Activated T-helper 17 cell treated with anti-CD3 and anti-CD28 coated beads, Interleukin-2, amount 50 U/mL, for 72 hours (primary cell): Measurements from ENCODE around the gene TULP1. TPM values are rescaled to one million over a fixed set of nuclear protein-coding genes. Genes with fewer than 3 reads are reported as not detected.

Experiments
- ATAC-seq: fragments of 150-1000 bp; cut with Tn5 transposase; replicated peaks from 2 replicates; pipeline ENCODE4 v1.10.0; 2021; ENCODE audit warnings: mild to moderate bottlenecking, moderate library complexity
- H3K27ac Mint-ChIP-seq: one replicate; pipeline ENCODE4 v1.8.0; 2022; ENCODE audit warnings: mixed read lengths
- H3K27me3 Mint-ChIP-seq: one replicate; pipeline ENCODE4 v1.8.0; 2022; ENCODE audit warnings: mixed read lengths
- H3K36me3 Mint-ChIP-seq: one replicate; pipeline ENCODE4 v1.8.0; 2022; ENCODE audit warnings: low read depth, mild to moderate bottlenecking, mixed read lengths
- H3K4me1 Mint-ChIP-seq: one replicate; pipeline ENCODE4 v1.8.0; 2022; ENCODE audit warnings: mixed read lengths
- H3K4me3 Mint-ChIP-seq: one replicate; pipeline ENCODE4 v1.8.0; 2022; ENCODE audit warnings: mild to moderate bottlenecking, mixed read lengths
- H3K9me3 Mint-ChIP-seq: one replicate; pipeline ENCODE4 v1.8.0; 2022; ENCODE audit warnings: mixed read lengths
- total RNA-seq, 2 donors: library from RNA; stranded (reverse); gene quantifications; one replicate each; pipeline ENCODE4 v1.2.3, GENCODE V29; 2022

Gene TULP1
- total RNA-seq, 2 donors from 2014 or later = not detected

DNA sequence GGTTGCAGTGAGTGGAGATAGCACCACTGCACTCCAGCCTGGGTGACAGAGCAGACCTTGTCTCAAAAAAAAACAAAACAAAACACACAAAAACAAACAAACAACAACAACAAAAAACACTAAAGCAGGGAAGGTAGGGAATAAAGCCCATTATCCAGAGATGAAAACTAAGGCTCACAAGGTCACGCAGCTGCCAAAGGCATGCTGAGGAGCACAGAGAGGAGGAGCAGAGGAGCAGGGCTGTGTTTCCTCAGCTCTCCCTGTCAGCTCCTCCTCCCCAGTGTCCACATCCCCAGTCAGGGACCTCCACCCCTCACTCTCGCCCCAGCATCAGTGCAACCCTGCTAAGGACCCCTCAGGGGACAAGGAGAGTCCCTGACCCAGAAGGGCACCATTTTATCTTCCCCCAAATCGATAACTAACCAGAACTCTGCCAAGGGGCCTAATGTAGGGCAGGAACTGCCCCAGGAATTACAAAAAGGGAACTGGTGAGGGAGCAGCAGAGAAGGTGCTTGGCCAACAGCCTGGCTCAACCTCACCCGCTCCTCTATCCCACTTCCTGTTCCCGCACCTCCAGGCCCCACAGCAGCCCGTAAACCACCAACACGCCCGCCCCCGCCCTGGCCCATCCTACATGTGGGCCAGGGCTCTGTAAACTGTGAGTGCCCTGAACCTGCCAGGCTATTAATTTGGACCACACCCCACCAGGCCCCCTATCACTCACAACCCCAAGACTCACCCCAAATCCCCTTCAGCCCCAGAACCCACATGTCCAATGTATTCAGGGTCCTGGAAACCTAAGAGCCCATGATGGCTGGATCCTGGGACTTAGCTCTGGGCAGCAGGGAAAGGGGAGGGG is 24.8 kb downstream of the TULP1 start:
- Mint-ChIP-seq H3K9me3 (no peaks in the 10 kb centered on the region), H3K27ac (peak overlapping the region; percentile 85), H3K27me3 (no peaks in the 10 kb centered on the region), H3K36me3 (no peaks in the 10 kb centered on the region), H3K4me1 (peaks cover 6% of the 10 kb centered on the region), H3K4me3 (no peak overlapping the region)
- ATAC-seq = no peak

DNA sequence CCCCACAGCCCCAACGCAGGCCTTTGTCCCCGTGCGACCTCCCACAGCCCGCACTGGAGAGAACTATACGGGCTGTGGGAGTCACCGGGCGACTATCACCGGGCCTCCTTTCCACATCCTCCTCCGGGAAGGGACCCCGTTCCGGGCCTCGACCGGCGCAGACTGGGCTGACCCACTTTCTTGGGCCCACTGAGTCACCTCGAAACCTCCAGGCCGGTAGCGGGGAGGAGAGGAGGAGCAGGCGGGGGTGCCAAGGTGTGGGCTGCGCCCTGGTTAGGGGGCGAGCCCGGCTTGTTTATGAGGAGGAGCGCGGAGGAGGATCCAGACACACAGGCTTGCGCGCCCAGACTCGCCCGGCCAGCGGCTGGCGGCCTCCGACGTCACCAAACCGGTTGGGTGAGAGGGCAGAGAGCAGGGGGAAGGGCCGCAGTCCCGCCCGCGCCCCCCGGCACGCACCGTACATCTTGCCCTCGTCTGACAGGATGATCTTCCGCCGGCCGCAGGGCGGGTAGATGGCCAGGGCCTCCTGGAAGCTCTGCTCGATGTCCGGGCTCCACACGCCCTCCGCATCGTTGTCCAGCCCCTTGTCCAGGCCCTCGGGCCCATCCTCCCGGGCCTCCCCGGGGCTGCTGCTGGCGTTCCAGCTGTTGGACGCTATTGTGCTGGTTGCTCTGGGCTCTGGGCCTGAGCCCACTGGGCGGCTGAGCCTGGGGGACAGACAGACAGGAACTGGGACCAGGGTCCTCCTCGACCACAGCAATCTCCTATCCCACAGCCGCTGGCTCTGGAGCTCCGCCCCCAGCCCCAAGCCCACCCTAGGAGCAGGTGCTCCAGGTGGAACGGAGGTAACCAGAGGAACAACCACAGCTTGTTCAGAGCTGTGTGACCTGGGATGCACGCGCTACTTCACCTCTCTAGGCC is 26.4 kb downstream of the TULP1 start:
- peak; percentile 35 for ATAC-seq
- Mint-ChIP-seq H3K4me3 (no peak overlapping the region), H3K27me3 (no peaks in the 10 kb centered on the region), H3K4me1 (peaks cover 6% of the 10 kb centered on the region), H3K36me3 (no peaks in the 10 kb centered on the region), H3K9me3 (no peaks in the 10 kb centered on the region), H3K27ac (no peak overlapping the region)

DNA sequence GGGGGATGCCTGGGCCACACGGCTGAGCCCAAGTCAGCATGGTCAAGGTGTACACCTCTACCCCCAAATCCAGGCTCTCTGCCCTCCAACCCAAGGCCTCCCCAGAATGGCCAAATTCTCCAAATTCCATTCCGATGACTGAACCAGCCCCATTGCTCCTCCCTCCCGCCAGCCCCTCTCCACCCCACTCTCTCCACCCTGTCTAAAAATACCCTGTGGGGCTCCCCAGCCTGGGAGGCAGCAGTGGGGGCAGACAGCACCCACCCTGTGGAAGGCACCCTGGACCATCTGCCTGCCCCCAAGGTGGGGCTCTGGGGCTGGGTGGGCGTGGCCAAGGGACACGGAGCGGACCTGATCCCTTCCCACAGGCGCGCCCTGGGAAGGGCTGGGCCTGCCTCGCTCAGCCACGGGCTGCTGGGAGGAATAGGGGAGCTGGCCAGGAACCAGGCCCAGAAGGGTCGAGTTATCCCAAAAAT is 27.3 kb downstream of the TULP1 start:
- Mint-ChIP-seq H3K9me3 (no peaks in the 10 kb centered on the region), H3K27me3 (no peaks in the 10 kb centered on the region), H3K27ac (no peak overlapping the region)

DNA sequence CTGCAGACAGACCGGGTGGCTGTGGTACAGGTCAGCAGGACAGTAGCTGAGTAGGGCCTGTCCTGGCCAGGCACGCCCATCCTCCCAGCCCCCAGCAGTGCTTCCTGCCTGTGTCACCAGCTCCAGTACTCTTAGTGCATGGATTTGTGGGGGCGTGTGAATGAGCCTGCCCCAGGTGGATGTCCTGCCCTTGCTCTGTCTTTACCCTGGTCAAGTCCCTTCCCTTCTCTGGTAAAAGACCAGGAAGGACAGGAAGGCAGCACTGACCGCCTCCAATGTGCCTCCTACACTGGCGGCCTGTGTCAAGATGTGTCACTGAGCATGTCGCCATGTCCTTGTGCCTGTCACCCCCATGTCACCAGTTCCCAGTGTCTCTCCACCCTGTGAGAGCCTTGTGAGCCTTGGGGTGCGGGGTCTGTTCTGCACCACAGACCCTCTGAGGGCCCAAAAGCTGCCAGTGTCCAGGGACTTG is 27.7 kb downstream of the TULP1 start:
- no peak for ATAC-seq
- no peaks in the 10 kb centered on the region for H3K36me3 Mint-ChIP-seq
- no peak overlapping the region for H3K4me3 Mint-ChIP-seq

More for the DNA sequence above, 27.3 kb downstream of the TULP1 start:
- Mint-ChIP-seq H3K36me3 (no peaks in the 10 kb centered on the region), H3K4me3 (no peak overlapping the region), H3K4me1 (peaks cover 6% of the 10 kb centered on the region)
- no peak for ATAC-seq

DNA sequence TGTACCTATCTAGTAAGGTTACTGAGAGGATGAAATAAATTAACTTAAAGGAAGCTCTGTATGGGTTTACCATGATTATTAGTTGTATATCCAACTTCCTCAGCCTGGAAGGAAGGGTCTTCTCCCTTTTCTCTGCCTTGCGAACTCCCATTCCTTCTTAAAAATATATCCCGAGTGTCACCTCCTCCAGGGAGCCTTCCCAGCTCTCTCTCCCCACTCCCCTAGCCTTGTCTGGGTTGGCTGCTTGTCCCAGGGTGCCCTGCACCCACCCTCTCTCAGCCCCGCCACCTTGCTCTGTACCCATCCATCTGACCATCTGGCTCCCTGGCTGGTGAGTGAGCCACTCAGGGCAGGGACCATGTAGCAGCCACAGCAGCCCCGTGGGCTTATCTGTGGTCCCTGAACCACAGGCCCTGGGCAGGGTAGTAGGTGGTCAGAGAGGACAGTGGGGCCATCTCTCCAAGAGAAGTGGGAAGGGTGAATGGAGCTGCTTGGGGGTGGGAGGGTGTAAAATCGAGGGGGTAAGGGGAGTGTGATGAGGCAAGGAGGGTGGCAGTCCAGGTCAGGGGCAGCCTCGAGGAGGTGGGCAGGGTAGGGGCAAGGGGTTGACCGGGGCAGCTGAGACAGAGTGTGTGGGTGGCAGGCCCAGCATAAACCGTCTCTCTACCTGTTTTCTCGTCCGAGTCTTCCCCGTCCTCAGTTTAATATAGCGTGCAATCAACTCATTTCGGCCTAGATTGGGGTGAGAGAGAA is 28.6 kb downstream of the TULP1 start:
- Mint-ChIP-seq H3K36me3 (no peaks in the 10 kb centered on the region), H3K9me3 (no peaks in the 10 kb centered on the region), H3K27me3 (no peaks in the 10 kb centered on the region), H3K4me3 (no peak overlapping the region), H3K27ac (no peak overlapping the region), H3K4me1 (peaks cover 6% of the 10 kb centered on the region)
- ATAC-seq = no peak

More for the DNA sequence above, 27.7 kb downstream of the TULP1 start:
- Mint-ChIP-seq H3K4me1 (peaks cover 6% of the 10 kb centered on the region), H3K9me3 (no peaks in the 10 kb centered on the region), H3K27me3 (no peaks in the 10 kb centered on the region), H3K27ac (no peak overlapping the region)

DNA sequence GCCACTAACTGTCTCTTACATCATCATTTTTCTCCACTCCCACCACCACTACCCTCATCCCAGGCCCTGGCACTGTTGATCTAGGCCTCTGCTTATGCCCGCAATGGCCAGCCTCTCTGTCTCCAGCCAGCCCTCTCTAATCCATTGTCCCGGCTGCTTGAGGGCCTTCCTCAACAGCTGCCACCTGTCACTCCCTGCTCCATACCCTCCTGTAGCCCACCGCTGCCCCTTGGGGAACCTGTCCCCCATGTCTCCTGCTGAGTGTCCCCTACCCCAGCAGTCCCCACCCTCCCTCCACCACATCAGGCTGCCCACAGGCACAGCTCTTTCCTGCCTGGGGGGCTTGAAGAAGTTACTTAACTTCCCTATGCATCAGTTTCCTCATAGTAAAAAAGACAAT is 29.2 kb downstream of the TULP1 start:
- H3K9me3 Mint-ChIP-seq = no peaks in the 10 kb centered on the region
- peaks cover 6% of the 10 kb centered on the region for H3K4me1 Mint-ChIP-seq
- ATAC-seq = no peak
- H3K27me3 Mint-ChIP-seq = no peaks in the 10 kb centered on the region
- H3K4me3 Mint-ChIP-seq = no peak overlapping the region
- no peaks in the 10 kb centered on the region for H3K36me3 Mint-ChIP-seq
- no peak overlapping the region for H3K27ac Mint-ChIP-seq

DNA sequence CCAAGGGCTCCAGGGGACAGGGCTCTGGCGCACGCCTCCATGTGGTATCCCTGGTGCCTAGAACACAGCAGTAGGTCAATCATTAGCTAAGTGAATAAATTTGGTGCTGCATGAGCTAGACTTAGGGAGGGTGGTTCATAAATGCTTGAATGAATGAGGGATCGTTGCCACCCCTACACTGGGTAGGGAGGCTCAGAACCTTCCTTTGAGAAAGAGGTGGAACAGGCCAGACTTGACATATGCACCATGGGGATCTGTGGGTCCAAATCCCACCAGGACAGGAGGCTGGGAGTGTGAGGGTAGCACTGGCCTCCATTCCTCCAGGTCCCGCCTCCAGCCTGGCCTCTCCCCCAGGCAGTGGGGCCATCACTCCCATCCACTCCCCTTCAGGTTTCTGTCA is 29.6 kb downstream of the TULP1 start:
- no peak overlapping the region for H3K27ac Mint-ChIP-seq
- no peaks in the 10 kb centered on the region for H3K27me3 Mint-ChIP-seq
- ATAC-seq = no peak
- no peaks in the 10 kb centered on the region for H3K9me3 Mint-ChIP-seq
- no peaks in the 10 kb centered on the region for H3K36me3 Mint-ChIP-seq
- peaks cover 2% of the 10 kb centered on the region for H3K4me1 Mint-ChIP-seq
- no peak overlapping the region for H3K4me3 Mint-ChIP-seq

DNA sequence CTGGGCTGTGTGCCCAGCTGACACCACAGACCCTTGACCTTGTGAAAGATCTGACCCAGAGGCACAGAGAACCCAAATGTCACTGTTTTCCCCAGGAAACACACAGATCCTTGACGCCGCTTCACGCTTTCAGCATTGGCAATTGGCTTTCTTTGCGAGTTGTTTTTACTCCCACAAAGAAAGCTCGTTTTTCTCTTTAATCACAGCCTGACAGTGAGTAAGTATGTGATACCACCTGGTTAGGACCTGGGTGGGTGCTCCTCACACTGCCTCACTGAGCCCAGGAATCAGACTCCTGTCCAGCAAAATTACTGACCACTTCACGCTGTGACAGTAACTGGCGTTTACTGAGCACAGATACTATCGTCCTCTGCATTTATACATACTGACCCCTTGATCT is 31.5 kb downstream of the TULP1 start:
- H3K27me3 Mint-ChIP-seq = no peaks in the 10 kb centered on the region
- no peaks in the 10 kb centered on the region for H3K4me1 Mint-ChIP-seq
- H3K4me3 Mint-ChIP-seq = no peak overlapping the region
- H3K9me3 Mint-ChIP-seq = no peaks in the 10 kb centered on the region
- ATAC-seq = no peak
- no peaks in the 10 kb centered on the region for H3K36me3 Mint-ChIP-seq
- H3K27ac Mint-ChIP-seq = peak overlapping the region; percentile 24

DNA sequence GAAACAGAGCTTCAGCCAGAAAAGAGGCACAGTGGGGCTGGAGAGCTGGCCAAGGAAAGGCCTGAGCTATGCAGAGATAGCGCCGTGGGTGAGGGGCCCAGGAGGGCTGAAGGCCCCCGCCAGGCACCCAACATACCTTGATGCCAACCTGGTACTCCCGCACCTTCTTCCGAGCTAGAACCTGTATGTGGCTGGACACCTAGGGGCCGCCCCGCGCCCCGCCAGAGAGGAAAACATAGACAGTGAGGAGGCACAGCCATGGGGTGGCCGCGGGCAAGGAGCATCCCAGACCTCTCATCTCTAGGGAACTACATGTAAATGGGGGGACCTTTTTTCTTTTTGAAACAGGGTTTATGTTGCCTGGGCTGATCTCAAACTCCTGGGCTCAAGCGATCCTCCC is 32.5 kb downstream of the TULP1 start:
- Mint-ChIP-seq H3K36me3 (no peaks in the 10 kb centered on the region), H3K9me3 (no peaks in the 10 kb centered on the region), H3K4me1 (no peaks in the 10 kb centered on the region), H3K27me3 (no peaks in the 10 kb centered on the region), H3K4me3 (no peak overlapping the region), H3K27ac (no peak overlapping the region)
- no peak for ATAC-seq

DNA sequence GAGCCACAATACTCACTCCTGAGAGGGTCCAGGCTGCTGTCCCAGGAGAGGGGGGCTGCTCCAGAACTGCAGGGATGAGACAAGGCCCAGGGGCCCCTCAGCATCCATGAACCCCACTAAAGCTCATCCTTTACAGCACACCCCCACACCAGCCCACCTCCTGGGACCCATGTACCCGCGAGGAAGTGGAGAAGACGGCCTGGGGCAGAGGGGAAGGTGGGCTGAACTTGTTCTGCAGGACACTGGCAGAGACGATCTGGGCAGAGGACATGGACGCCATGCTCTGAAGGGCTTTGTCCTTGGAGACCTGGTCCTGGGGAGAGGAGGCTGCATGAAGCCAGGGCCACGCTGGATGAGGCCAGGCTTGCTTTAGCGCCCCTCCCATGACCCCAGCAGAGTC is 34.4 kb downstream of the TULP1 start:
- Mint-ChIP-seq H3K9me3 (no peaks in the 10 kb centered on the region), H3K27ac (no peak overlapping the region), H3K36me3 (peaks cover 8% of the 10 kb centered on the region), H3K27me3 (no peaks in the 10 kb centered on the region), H3K4me1 (no peaks in the 10 kb centered on the region), H3K4me3 (no peak overlapping the region)
- no peak for ATAC-seq

DNA sequence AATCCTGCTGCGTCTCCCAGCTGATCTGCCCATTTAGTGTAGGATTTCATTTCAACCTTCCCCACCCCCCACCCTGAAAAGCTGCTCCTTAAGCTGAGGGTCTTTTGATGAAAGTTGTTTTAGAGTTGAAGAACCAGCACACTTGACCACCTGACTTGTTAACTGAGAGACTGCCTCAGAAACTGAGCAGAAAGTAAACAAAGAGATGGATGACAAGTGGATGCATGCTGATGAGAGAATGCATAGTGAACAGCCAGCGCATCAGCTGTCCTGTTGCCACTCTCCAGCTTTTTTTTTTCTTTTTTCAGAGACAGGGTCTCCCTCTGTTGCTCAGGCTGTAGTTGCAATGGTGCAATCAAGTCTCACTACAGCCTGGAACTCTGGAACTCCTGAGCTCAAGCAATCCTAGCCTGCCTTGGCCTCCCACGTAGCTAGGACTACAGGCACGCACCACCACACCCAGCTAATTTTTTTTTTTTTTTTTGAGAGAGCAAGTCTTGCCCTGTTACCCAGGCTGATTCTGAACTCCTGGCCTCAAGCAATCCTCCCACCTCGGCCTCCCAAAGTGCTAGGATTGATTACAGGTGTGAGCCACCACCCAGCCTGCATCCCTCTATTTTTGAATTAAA is 35.0 kb downstream of the TULP1 start:
- no peak for ATAC-seq

DNA sequence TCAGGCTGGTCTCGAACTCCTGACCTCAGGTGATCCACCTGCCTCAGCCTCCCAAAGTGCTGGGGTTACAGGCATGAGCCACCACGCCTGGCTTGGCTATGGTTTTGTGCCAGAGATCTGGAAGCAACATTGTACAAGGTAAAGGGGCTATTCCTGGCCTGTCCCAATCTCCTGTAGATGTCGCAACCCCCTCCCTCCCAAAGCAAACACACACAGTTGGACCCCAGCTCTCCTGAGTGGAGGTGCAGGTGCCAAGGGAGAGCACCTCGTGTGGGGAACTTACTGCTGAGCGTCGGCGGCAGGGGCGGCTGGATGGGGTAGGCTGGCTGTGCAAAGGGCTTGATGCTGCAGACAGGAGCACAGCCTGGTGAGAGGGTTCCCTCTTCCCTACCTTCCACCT is 35.7 kb downstream of the TULP1 start:
- no peak overlapping the region for H3K27ac Mint-ChIP-seq
- ATAC-seq = no peak

More for the DNA sequence above, 35.0 kb downstream of the TULP1 start:
- Mint-ChIP-seq H3K4me3 (no peak overlapping the region), H3K27me3 (no peaks in the 10 kb centered on the region), H3K36me3 (peaks cover 14% of the 10 kb centered on the region), H3K4me1 (no peaks in the 10 kb centered on the region), H3K9me3 (no peaks in the 10 kb centered on the region), H3K27ac (no peak overlapping the region)

DNA sequence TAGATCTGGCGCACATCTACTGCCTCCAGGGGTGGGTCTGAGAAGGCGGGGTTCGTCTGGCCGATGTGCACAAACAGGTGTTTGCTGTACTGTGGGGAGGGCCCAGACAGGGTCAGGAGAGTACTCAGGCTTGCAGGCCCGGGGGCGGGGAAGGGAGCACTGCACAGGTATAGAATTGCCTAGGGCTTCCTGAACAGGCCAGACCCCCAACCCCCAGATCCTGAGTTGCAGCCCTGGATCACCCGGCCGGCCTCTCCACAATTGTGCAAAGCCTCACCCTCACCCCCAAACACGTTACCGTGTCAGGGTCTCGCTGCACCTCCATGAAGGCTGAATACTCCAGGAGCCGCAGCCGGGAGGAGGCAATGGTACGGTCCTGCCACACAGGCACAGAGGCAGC is 36.7 kb downstream of the TULP1 start:
- Mint-ChIP-seq H3K4me1 (peaks cover 5% of the 10 kb centered on the region), H3K27me3 (no peaks in the 10 kb centered on the region), H3K27ac (no peak overlapping the region), H3K9me3 (no peaks in the 10 kb centered on the region), H3K4me3 (no peak overlapping the region), H3K36me3 (peaks cover 30% of the 10 kb centered on the region)
- ATAC-seq = no peak

More for the DNA sequence above, 35.7 kb downstream of the TULP1 start:
- no peaks in the 10 kb centered on the region for H3K9me3 Mint-ChIP-seq
- no peak overlapping the region for H3K4me3 Mint-ChIP-seq
- peaks cover 20% of the 10 kb centered on the region for H3K36me3 Mint-ChIP-seq
- peaks cover 3% of the 10 kb centered on the region for H3K4me1 Mint-ChIP-seq
- no peaks in the 10 kb centered on the region for H3K27me3 Mint-ChIP-seq

DNA sequence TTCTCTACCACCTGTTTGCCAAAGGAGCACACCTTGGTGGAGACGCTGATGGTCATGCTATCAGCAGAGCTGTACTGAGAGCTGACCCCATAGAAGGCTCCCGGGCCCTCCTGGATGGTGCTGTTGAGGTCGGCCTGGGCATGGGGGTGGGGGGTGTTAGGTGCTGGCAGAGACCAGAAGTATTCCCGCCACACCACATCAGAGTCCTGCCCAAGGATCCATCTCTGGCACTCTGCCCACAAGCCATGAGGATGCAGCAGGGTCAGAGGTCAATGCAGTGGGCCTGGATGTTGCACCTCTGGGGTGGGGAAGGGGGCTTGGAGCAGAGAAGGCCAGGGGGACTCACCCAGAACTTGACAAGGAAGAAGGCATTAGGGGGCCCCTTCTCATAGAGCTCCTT is 37.1 kb downstream of the TULP1 start:
- no peaks in the 10 kb centered on the region for H3K9me3 Mint-ChIP-seq
- peaks cover 9% of the 10 kb centered on the region for H3K4me1 Mint-ChIP-seq
- H3K27ac Mint-ChIP-seq = no peak overlapping the region
- ATAC-seq = no peak
- H3K36me3 Mint-ChIP-seq = peaks cover 35% of the 10 kb centered on the region
- H3K4me3 Mint-ChIP-seq = no peak overlapping the region
- no peaks in the 10 kb centered on the region for H3K27me3 Mint-ChIP-seq
